HEK293 (cell line): ENCODE data around the gene TLK1.
A peak's percentile ranks its signal among the peaks of the same experiment; 100 is the strongest.

ENCODE experiments used
- CTCF ChIA-PET: fragments of 350-600 bp; formaldehyde crosslinking; extraction: SDS; loops from one replicate; lab custom pipeline; 2021; ENCODE audit warnings: antibody characterized with exemption; lab: Yijun Ruan, JAX
- POLR2A ChIA-PET: fragments of 300-600 bp; formaldehyde crosslinking; extraction: SDS; loops from one replicate; lab custom pipeline; 2020; ENCODE audit warnings: antibody characterized with exemption, inconsistent platforms; lab: Yijun Ruan, JAX
- H3K27ac ChIP-seq: fragments of 200-500 bp; sonication (Bioruptor generic); 2 replicates; pipeline ENCODE4 v1.5.1; 2014; ENCODE audit warnings: low read depth, low read length, control low read depth, inconsistent platforms; ENCODE audit errors: extremely low read depth
- H3K36me3 ChIP-seq, 2 experiments: fragments of 200-500 bp in 1 of 2; sonication (Bioruptor generic) in 1 of 2; 1 replicate in 1 of 2; 2 replicates in 1 of 2; pipeline ENCODE4 v1.5.1; 2014 to 2017; ENCODE audit warnings: inconsistent platforms in 2 of 2, low read length in 2 of 2; ENCODE audit not compliant: control insufficient read depth in 2 of 2, insufficient read depth in 1 of 2
- H3K4me1 ChIP-seq: fragments of 200-500 bp; sonication (Bioruptor generic); 2 replicates; pipeline ENCODE4 v1.5.1; 2014; ENCODE audit warnings: mild to moderate bottlenecking, low read length, inconsistent platforms; ENCODE audit not compliant: control insufficient read depth, insufficient read depth
- H3K4me3 ChIP-seq: 2 replicates; pipeline ENCODE4 v1.5.1; 2011; ENCODE audit warnings: low read depth, mild to moderate bottlenecking, control low read depth, low read length, moderate library complexity
- H3K9me3 ChIP-seq: fragments of 200-500 bp; sonication (Bioruptor generic); 2 replicates; pipeline ENCODE4 v1.5.1; 2014; ENCODE audit warnings: low read depth, low read length, inconsistent platforms; ENCODE audit not compliant: control insufficient read depth, insufficient read depth
- BCL11B ChIP-seq: fragments of 450-650 bp; formaldehyde crosslinking; IDR thresholded peaks from 2 replicates; pipeline ENCODE4 v1.5.1; 2016; ENCODE audit warnings: low read depth, missing biosample characterization, missing genetic modification characterization
- GLIS1 ChIP-seq: fragments of 450-650 bp; formaldehyde crosslinking; IDR thresholded peaks from 2 replicates; pipeline ENCODE4 v1.5.1; 2016; ENCODE audit warnings: missing biosample characterization, missing genetic modification characterization
- KLF9 ChIP-seq: fragments of 450-650 bp; formaldehyde crosslinking; IDR thresholded peaks from 2 replicates; pipeline ENCODE4 v1.5.1; 2016; ENCODE audit warnings: missing biosample characterization, missing genetic modification characterization, low read depth
- OVOL3 ChIP-seq: fragments of 450-650 bp; formaldehyde crosslinking; IDR thresholded peaks from 2 replicates; pipeline ENCODE4 v1.5.1; 2016; ENCODE audit warnings: missing biosample characterization, missing genetic modification characterization
- PRDM1 ChIP-seq: fragments of 450-650 bp; formaldehyde crosslinking; IDR thresholded peaks from 2 replicates; pipeline ENCODE4; 2016; ENCODE audit warnings: missing biosample characterization, missing genetic modification characterization
- SP7 ChIP-seq: fragments of 450-650 bp; formaldehyde crosslinking; IDR thresholded peaks from 2 replicates; pipeline ENCODE4 v1.5.1; 2016; ENCODE audit warnings: missing biosample characterization, missing genetic modification characterization
- TRIM28 ChIP-seq: IDR thresholded peaks from 2 replicates; pipeline ENCODE4 v1.6.1; 2011; ENCODE audit warnings: low read length, control low read depth, borderline replicate concordance
- ZBTB7A ChIP-seq: fragments of 450-650 bp; formaldehyde crosslinking; IDR thresholded peaks from 2 replicates; pipeline ENCODE4 v1.5.1; 2016; ENCODE audit warnings: low read depth, missing biosample characterization, missing genetic modification characterization
- ZFP69B ChIP-seq: fragments of 450-650 bp; formaldehyde crosslinking; IDR thresholded peaks from 2 replicates; pipeline ENCODE4 v1.5.1; 2016; ENCODE audit warnings: missing biosample characterization, missing genetic modification characterization
- ZNF169 ChIP-seq: fragments of 450-650 bp; formaldehyde crosslinking; IDR thresholded peaks from 2 replicates; pipeline ENCODE4 v1.5.1; 2016; ENCODE audit warnings: missing biosample characterization, missing genetic modification characterization
- ZNF174 ChIP-seq: fragments of 450-650 bp; formaldehyde crosslinking; IDR thresholded peaks from 2 replicates; pipeline ENCODE4 v1.5.0; 2017; ENCODE audit warnings: missing biosample characterization, mild to moderate bottlenecking, missing genetic modification characterization
- ZNF175 ChIP-seq: fragments of 450-650 bp; formaldehyde crosslinking; IDR thresholded peaks from 2 replicates; pipeline ENCODE4 v1.5.1; 2016; ENCODE audit warnings: missing biosample characterization, missing genetic modification characterization
- ZNF221 ChIP-seq: fragments of 450-650 bp; formaldehyde crosslinking; IDR thresholded peaks from 2 replicates; pipeline ENCODE4 v1.5.1; 2017; ENCODE audit warnings: missing biosample characterization, missing genetic modification characterization, borderline replicate concordance
- ZNF274 ChIP-seq, 2 experiments: fragments of 200-500 bp in 1 of 2; fragments of 450-650 bp in 1 of 2; sonication (Bioruptor generic) in 1 of 2; formaldehyde crosslinking in 1 of 2; IDR thresholded peaks; 2 replicates each; pipeline versions ENCODE4 v1.5.1 to v1.6.1; 2014 to 2016; ENCODE audit warnings: borderline replicate concordance in 1 of 2, inconsistent platforms in 1 of 2, low read length in 1 of 2, missing biosample characterization in 1 of 2, missing genetic modification characterization in 1 of 2
- ZNF335 ChIP-seq: fragments of 450-650 bp; formaldehyde crosslinking; conservative IDR thresholded peaks from 2 replicates; pipeline ENCODE4 v1.5.1; 2016; ENCODE audit warnings: missing biosample characterization, missing genetic modification characterization
- ZNF341 ChIP-seq: fragments of 450-650 bp; formaldehyde crosslinking; IDR thresholded peaks from 2 replicates; pipeline ENCODE4; 2016; ENCODE audit warnings: low read depth, missing biosample characterization, missing genetic modification characterization
- ZNF416 ChIP-seq: fragments of 450-650 bp; formaldehyde crosslinking; IDR thresholded peaks from 2 replicates; pipeline ENCODE4 v1.5.1; 2016; ENCODE audit warnings: missing biosample characterization, missing genetic modification characterization
- ZNF561 ChIP-seq: fragments of 450-650 bp; IDR thresholded peaks from 2 replicates; pipeline ENCODE4 v1.5.1; 2018; ENCODE audit warnings: missing biosample characterization, missing genetic modification characterization, borderline replicate concordance
- ZNF658 ChIP-seq: fragments of 450-650 bp; formaldehyde crosslinking; IDR thresholded peaks from 2 replicates; pipeline ENCODE4; 2016; ENCODE audit warnings: missing biosample characterization, missing genetic modification characterization
- ZNF707 ChIP-seq: fragments of 450-650 bp; formaldehyde crosslinking; IDR thresholded peaks from 2 replicates; pipeline ENCODE4 v1.5.1; 2016; ENCODE audit warnings: missing biosample characterization, missing genetic modification characterization
- ZNF777 ChIP-seq: fragments of 450-650 bp; formaldehyde crosslinking; IDR thresholded peaks from 2 replicates; pipeline ENCODE4 v1.5.1; 2017; ENCODE audit warnings: missing biosample characterization, missing genetic modification characterization, borderline replicate concordance
- ZNF792 ChIP-seq: fragments of 450-650 bp; formaldehyde crosslinking; IDR thresholded peaks from 2 replicates; pipeline ENCODE4 v1.5.1; 2016; ENCODE audit warnings: missing biosample characterization, missing genetic modification characterization
- ZSCAN16 ChIP-seq: fragments of 450-650 bp; formaldehyde crosslinking; IDR thresholded peaks from 2 replicates; pipeline ENCODE4 v1.5.1; 2016; ENCODE audit warnings: missing biosample characterization, missing genetic modification characterization
- ZXDB ChIP-seq: fragments of 450-650 bp; formaldehyde crosslinking; IDR thresholded peaks from 2 replicates; pipeline ENCODE4 v1.5.1; 2016; ENCODE audit warnings: missing biosample characterization, missing genetic modification characterization
- TF ChIP-seq, protein P1 (sequence below): fragments of 450-650 bp; formaldehyde crosslinking; IDR thresholded peaks from 2 replicates; pipeline ENCODE4 v1.5.1; 2017; ENCODE audit warnings: missing biosample characterization, missing genetic modification characterization
- TF ChIP-seq, protein P2 (sequence below): fragments of 450-650 bp; formaldehyde crosslinking; IDR thresholded peaks from 2 replicates; pipeline ENCODE4 v1.5.1; 2017; ENCODE audit warnings: missing biosample characterization, missing genetic modification characterization
- TF ChIP-seq, protein P3 (sequence below): fragments of 450-650 bp; formaldehyde crosslinking; optimal IDR thresholded peaks from 2 replicates; pipeline ENCODE3; 2016; ENCODE audit warnings: missing biosample characterization, mild to moderate bottlenecking, missing genetic modification characterization
- TF ChIP-seq, protein P4 (sequence below): fragments of 450-650 bp; formaldehyde crosslinking; IDR thresholded peaks from 2 replicates; pipeline ENCODE4 v1.5.0; 2017; ENCODE audit warnings: missing biosample characterization, missing genetic modification characterization, borderline replicate concordance

Gene TLK1

DNA sequence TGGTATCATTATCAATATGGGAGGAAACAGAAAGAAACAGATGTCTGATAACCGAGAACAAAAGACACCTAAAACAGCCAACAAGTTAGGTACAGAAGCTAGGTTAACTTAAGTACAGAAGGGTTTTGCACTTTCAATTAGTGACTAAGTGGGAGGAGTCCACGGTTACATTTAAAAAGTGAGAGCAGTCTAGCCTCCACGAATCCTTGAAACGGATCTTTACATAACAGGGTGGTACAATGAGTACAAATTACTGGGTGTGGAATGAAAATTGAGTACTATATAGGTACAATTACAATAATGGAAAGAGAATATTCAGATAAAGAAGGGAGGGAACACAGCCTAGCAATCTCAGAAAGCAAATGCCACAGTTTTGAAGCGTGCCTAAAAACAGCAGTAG, 76.6 kb downstream of the TLK1 start (continued):
- TF ChIP-seq ZNF274 (IDR thresholded peaks at IDR 0.05; ENCODE audit: low read length) (no peak), ZNF274 (tag by site-specific recombination; IDR thresholded peaks at IDR 0.05; ENCODE audit: borderline replicate concordance) (no peak), SP7 (tag by site-specific recombination) (peak; percentile 61), ZNF792 (tag by site-specific recombination) (no peak), GLIS1 (no peak), ZNF169 (tag by site-specific recombination) (no peak), ZNF175 (tag by site-specific recombination) (no peak), ZNF221 (tag by site-specific recombination) (no peak), ZNF561 (tag by site-specific recombination) (no peak), PRDM1 (tag by site-specific recombination) (peak; percentile 54; the same call in 1 of the 2 replicates), ZBTB7A (tag by site-specific recombination) (no peak), ZFP69B (tag by site-specific recombination) (no peak), ZNF416 (no peak), ZNF174 (tag by site-specific recombination) (no peak)
- TF ChIP-seq, protein P1, sequence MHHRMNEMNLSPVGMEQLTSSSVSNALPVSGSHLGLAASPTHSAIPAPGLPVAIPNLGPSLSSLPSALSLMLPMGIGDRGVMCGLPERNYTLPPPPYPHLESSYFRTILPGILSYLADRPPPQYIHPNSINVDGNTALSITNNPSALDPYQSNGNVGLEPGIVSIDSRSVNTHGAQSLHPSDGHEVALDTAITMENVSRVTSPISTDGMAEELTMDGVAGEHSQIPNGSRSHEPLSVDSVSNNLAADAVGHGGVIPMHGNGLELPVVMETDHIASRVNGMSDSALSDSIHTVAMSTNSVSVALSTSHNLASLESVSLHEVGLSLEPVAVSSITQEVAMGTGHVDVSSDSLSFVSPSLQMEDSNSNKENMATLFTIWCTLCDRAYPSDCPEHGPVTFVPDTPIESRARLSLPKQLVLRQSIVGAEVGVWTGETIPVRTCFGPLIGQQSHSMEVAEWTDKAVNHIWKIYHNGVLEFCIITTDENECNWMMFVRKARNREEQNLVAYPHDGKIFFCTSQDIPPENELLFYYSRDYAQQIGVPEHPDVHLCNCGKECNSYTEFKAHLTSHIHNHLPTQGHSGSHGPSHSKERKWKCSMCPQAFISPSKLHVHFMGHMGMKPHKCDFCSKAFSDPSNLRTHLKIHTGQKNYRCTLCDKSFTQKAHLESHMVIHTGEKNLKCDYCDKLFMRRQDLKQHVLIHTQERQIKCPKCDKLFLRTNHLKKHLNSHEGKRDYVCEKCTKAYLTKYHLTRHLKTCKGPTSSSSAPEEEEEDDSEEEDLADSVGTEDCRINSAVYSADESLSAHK (tag by site-specific recombination): peak; percentile 77
- TF ChIP-seq, protein P2, sequence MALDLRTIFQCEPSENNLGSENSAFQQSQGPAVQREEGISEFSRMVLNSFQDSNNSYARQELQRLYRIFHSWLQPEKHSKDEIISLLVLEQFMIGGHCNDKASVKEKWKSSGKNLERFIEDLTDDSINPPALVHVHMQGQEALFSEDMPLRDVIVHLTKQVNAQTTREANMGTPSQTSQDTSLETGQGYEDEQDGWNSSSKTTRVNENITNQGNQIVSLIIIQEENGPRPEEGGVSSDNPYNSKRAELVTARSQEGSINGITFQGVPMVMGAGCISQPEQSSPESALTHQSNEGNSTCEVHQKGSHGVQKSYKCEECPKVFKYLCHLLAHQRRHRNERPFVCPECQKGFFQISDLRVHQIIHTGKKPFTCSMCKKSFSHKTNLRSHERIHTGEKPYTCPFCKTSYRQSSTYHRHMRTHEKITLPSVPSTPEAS (tag by site-specific recombination): no peak

DNA sequence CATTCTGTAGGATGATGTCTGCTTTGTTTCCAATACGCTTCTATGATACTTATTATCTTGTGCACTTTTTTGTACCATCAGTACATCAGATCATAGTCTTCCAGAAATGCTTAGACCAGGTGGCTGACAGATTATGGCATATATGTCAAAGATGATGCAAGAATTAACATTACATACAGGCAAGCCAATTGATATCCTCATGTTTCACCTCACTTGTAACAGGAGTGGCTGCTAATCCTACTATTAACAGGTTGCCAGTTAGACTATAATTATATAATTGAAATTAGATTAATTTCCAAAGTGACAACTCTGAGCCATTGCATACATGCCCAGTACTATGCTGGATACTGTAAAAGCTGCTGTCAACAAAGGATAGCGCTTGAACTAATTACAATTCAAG, 77.2 kb downstream of the TLK1 start:
- peak; percentile 66; the same call in 1 of the 2 replicates for TF ChIP-seq SP7 (tag by site-specific recombination)
- TF ChIP-seq TRIM28: no peak
- TF ChIP-seq, protein P3, sequence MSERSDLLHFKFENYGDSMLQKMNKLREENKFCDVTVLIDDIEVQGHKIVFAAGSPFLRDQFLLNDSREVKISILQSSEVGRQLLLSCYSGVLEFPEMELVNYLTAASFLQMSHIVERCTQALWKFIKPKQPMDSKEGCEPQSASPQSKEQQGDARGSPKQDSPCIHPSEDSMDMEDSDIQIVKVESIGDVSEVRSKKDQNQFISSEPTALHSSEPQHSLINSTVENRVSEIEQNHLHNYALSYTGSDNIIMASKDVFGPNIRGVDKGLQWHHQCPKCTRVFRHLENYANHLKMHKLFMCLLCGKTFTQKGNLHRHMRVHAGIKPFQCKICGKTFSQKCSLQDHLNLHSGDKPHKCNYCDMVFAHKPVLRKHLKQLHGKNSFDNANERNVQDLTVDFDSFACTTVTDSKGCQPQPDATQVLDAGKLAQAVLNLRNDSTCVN (tag by site-specific recombination): no peak
- no peak for TF ChIP-seq ZSCAN16
- no peak for TF ChIP-seq ZNF777 (tag by site-specific recombination)
- TF ChIP-seq ZXDB (tag by site-specific recombination): no peak
- no peaks in the 10 kb centered on the region for H3K9me3 ChIP-seq
- H3K27ac ChIP-seq: no peak overlapping the region
- peaks cover 8% of the 10 kb centered on the region for H3K4me1 ChIP-seq
- ChIA-PET POLR2A (no interaction called here), CTCF (interaction anchor here (0.6 to 0.7 kb wide), 2 partner anchors 327 to 531 kb away, joined by 3 read pairs; no protein-coding TSS in a partner anchor)
- peaks cover 0 to 4% of the 10 kb centered on the region in 2 experiments; a peak in 1 of 3 replicates for H3K36me3 ChIP-seq
- H3K4me3 ChIP-seq: no peak overlapping the region

DNA sequence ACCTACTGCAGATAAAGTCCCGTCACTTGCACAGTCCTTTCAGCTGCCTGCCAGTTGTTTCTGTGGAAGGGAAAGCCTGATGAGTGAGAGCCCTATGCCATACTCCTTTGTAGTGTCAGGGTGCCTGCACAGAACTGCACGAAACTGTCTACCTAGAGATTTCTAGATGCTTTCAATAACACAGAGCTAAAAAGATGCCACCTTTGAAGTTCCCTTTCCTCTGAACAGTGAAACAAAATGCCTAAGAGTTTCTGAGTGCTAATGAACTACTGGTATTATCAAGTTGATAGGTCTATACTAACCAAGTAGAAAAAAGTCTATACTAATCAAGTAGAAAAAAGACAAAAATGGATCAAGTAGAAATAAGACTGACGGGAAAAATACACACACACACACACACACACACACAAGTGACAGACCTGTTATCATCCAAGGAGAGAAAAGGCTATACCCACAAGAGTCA, 79.0 kb downstream of the TLK1 start:
- H3K36me3 ChIP-seq: peaks cover 0 to 4% of the 10 kb centered on the region in 2 experiments; a peak in 1 of 3 replicates
- H3K4me1 ChIP-seq: peaks cover 2% of the 10 kb centered on the region
- H3K27ac ChIP-seq: no peak overlapping the region
- no peak overlapping the region for H3K4me3 ChIP-seq
- no peaks in the 10 kb centered on the region for H3K9me3 ChIP-seq
- ChIA-PET CTCF (no interaction called here), POLR2A (no interaction called here)
- TF ChIP-seq BCL11B (tag by site-specific recombination) (no peak), KLF9 (tag by site-specific recombination) (no peak), ZNF274 (IDR thresholded peaks at IDR 0.05; ENCODE audit: low read length) (no peak), ZNF274 (tag by site-specific recombination; IDR thresholded peaks at IDR 0.05; ENCODE audit: borderline replicate concordance) (no peak), OVOL3 (no peak), ZNF341 (no peak), ZNF707 (tag by site-specific recombination) (no peak), ZNF335 (tag by site-specific recombination) (no peak), ZNF658 (tag by site-specific recombination) (no peak)
- TF ChIP-seq, protein P4, sequence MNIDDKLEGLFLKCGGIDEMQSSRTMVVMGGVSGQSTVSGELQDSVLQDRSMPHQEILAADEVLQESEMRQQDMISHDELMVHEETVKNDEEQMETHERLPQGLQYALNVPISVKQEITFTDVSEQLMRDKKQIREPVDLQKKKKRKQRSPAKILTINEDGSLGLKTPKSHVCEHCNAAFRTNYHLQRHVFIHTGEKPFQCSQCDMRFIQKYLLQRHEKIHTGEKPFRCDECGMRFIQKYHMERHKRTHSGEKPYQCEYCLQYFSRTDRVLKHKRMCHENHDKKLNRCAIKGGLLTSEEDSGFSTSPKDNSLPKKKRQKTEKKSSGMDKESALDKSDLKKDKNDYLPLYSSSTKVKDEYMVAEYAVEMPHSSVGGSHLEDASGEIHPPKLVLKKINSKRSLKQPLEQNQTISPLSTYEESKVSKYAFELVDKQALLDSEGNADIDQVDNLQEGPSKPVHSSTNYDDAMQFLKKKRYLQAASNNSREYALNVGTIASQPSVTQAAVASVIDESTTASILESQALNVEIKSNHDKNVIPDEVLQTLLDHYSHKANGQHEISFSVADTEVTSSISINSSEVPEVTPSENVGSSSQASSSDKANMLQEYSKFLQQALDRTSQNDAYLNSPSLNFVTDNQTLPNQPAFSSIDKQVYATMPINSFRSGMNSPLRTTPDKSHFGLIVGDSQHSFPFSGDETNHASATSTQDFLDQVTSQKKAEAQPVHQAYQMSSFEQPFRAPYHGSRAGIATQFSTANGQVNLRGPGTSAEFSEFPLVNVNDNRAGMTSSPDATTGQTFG: no peak
